ENCODE results near the gene GARIN3. TPM values are rescaled to one million over a fixed set of nuclear protein-coding genes. Genes with fewer than 3 reads are reported as not detected.

GARIN3 gene
- not detected in 2 replicates for total RNA-seq

DNA sequence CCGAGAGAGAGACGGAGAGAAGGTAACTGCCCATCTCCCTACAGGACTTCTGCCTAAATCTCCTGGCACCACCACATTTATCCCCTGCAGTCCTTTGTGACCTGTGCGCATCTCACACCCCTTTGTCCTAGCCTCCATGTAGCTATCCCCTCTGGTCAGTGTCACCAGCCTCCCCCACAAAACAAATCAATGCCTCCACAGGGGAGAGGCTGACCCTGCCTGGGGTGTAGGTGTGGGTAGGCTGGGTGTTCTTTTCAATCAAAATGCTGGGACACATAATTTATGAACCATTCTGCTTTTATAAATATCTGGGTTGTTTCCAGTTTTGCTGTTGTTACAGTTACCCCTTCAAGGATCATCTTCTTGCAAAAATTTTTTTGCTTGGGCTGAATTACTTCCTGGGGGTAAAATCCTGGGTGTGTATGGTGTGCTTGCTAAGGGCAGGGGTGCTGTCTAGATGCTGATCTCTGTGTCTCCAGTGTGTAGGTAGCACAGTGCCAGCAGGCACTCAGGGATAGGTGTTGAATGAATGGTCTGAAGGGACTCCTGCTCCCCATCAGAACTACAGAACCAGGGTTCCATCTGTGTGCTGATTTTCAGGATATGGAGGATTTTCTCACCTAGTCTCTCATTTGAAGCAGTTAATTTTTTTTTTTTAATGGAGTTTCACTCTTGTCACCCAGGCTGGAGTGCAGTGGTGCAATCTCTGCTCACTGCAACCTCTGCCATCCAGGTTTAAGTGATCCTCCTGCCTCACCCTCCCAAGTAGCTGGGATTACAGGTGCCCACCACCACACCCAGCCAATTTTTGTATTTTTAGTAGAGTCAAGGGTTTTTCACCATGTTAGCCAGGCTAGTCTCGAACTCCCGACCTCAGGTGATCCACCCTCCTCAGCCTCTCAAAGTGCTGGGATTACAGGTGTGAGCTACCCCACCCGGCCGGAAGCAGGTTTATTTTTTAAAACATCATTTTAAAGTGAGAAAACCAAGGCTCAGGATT is at the start of gene GARIN3:
Gene GARIN3 (minus strand): TSS at position 51 of the 1,000 bp plus-strand sequence. CDS start 96 bp downstream, outside the sequence.

DNA sequence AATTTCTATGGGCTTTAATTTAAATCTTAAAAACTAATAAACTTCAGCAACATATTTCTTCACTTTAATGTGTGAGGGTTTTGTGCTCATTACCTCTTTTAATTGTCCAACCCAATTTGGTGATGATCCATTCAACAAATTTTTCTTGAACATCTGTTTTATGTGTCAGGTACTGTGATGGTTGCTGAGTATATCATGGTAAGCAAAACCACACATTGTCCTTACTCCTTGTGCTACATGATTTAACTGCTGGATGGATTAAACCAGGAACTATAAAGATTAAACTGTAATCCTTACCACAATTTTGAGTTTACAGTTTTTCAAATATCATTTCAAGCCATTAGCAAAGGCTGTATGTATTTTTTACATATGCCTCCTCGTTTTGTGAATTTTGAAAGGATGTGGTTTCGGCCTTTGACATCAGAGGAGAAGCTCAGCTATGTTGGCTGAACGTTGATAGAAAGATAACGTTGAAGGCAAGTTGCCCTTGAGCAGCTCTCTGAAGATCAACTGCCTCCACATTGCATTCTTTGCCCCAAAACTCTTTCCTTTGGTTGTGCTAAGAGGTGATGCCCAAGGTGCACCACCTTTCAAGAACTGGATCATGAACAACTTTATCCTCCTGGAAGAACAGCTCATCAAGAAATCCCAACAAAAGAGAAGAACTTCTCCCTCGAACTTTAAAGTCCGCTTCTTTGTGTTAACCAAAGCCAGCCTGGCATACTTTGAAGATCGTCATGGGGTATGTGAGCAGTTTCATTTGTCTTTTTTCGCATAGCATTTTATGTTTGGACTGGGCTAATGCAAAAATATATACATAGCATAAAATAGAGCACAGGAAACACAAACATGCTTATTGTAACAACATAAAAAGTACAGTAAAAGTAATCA is 14.6 kb upstream of the GARIN3 start, which contains the start of gene ITK:
Gene ITK (plus strand): TSS at position 467 of the 891 bp plus-strand sequence. CDS start 138 bp downstream, at position 605.

DNA sequence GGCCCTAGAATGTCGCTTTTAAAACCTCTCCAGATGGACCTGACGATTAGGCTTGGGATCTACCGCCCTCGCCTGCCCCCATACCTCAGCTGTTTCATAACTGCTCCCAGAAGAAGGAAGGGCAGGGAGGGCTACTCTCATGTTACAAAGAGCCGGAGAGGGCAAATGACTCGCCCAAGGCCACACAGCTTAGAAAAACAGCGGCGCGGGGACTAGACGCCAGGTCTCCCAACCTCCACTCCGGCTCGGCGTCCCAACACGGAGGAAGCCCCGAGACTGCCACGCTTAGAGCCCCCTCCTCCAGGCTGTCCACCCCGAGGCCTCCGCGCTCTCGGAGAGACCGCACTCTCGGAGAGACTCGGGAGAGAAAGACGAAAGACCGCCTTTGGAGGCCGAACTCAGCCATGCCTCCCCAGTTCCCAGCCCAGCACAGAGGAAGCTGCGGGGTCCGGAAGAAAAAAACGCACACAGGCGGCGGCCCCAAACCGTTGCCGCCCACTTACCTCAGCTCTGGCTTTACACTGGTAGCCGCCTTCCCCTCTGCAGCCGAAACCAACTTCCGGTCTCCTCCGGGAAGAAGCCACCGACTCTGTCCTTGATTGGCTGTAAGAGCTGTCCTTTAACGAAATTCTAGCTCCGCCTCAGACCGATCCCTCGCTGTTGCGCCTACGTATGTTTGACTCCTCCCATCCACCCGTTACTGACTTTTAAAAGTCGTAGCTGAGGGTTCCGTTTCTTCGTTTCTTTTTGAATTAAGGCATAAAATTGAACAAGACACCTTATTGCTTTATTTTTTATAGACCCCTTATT is 23.5 kb downstream of the GARIN3 start, which contains the start of gene MED7:
Gene MED7 (minus strand): TSS at position 549 of the 810 bp plus-strand sequence. CDS start 3,434 bp downstream, outside the sequence.

Other genes with a start within 250 kb of the GARIN3 start
- not detected in 2 replicates for gene TIMD4, start 203.0 kb downstream of the GARIN3 start, total RNA-seq
- gene HAVCR1, start 107.1 kb downstream of the GARIN3 start, total RNA-seq, result 0.20 and 0.37 TPM in 2 replicates
- 0.78 and 3.3 TPM in 2 replicates for gene HAVCR2, start 57.2 kb downstream of the GARIN3 start, total RNA-seq
- gene MED7, start 23.4 kb downstream of the GARIN3 start, total RNA-seq, result 9.6 and 11.4 TPM in 2 replicates
- gene ITK, start 14.6 kb upstream of the GARIN3 start, total RNA-seq, result not detected in 2 replicates
- gene CYFIP2, start 99.9 kb upstream of the GARIN3 start, total RNA-seq, result 15.1 and 29.7 TPM in 2 replicates